GM19328 (cell line): ENCODE data around the gene HOGA1.
"Not testable (repeated sequence)": the region's sequence is repeated elsewhere in the genome, so short reads cannot be mapped to it uniquely, and the experiment has no call there.

Experiments
- ATAC-seq: cut with Tn5 transposase; IDR thresholded peaks from one replicate; pipeline ENCODE4 v1.9.1; 2021; ENCODE audit warnings: mild to moderate bottlenecking, moderate library complexity; ENCODE audit not compliant: unreplicated experiment

Gene HOGA1

GRCh38 chr10:97607095-97607636 is 23.0 kb downstream of the HOGA1 start:
- ATAC-seq = no peak

GRCh38 chr10:97608991-97609561 is 24.9 kb downstream of the HOGA1 start:
- no peak for ATAC-seq

GRCh38 chr10:97611473-97611872 is 27.3 kb downstream of the HOGA1 start:
- ATAC-seq = no peak

- no peak for ATAC-seq
Measured at GRCh38 chr10:97612386-97612785, 28.2 kb downstream of the HOGA1 start.

GRCh38 chr10:97618285-97618684 is 34.1 kb downstream of the HOGA1 start:
- no peak for ATAC-seq

- ATAC-seq = no peak
Measured at GRCh38 chr10:97618733-97619132, 34.5 kb downstream of the HOGA1 start.

GRCh38 chr10:97623277-97623676 is 39.1 kb downstream of the HOGA1 start:
- no peak for ATAC-seq

- no peak for ATAC-seq
Measured at GRCh38 chr10:97627731-97628130, 43.5 kb downstream of the HOGA1 start.

GRCh38 chr10:97628228-97628627 is 44.0 kb downstream of the HOGA1 start:
- no peak for ATAC-seq

GRCh38 chr10:97629289-97629688 is 45.1 kb downstream of the HOGA1 start:
- ATAC-seq = no peak

GRCh38 chr10:97631098-97631497 is 46.9 kb downstream of the HOGA1 start:
- no peak for ATAC-seq

- ATAC-seq = peak; percentile 99
Measured at GRCh38 chr10:97632949-97633884, 49.0 kb downstream of the HOGA1 start, which contains the start of gene MORN4. TSS of gene MORN4 (minus strand) at chr10:97633500. CDS start at chr10:97619653, 13,847 bp downstream.

- ATAC-seq = no peak
Measured at GRCh38 chr10:97633921-97634320, 49.7 kb downstream of the HOGA1 start.

- no peak for ATAC-seq
Measured at GRCh38 chr10:97635577-97635976, 51.4 kb downstream of the HOGA1 start.

- not testable (repeated sequence) for ATAC-seq
Measured at GRCh38 chr10:97639090-97639489, 54.9 kb downstream of the HOGA1 start.

GRCh38 chr10:97640174-97640867 is 56.1 kb downstream of the HOGA1 start, which contains the start of gene PI4K2A:
TSS of gene PI4K2A (plus strand) at chr10:97640671. CDS start at chr10:97640743, 72 bp downstream.
- ATAC-seq = peak; percentile 99

GRCh38 chr10:97640868-97641811 is 57.0 kb downstream of the HOGA1 start:
- peak; percentile 34 for ATAC-seq

- not testable (repeated sequence) for ATAC-seq
Measured at GRCh38 chr10:97642471-97643159, 58.4 kb downstream of the HOGA1 start.

- no peak for ATAC-seq
Measured at GRCh38 chr10:97643441-97643985, 59.3 kb downstream of the HOGA1 start.
